HepG2 (cell line): ENCODE results near the gene KRTAP12-4. TPM values are rescaled to one million over a fixed set of nuclear protein-coding genes. Genes with fewer than 3 reads are reported as not detected.

Experiments
- ATAC-seq: fragments of 200-7000 bp; cut with Tn5 transposase; 3 replicates; pipeline ENCODE4 v1.9.1; 2020; ENCODE audit warnings: mild to moderate bottlenecking, moderate library complexity
- BruUV-seq: library from RNA; stranded (reverse); fragments of 400-500 nt; replicated peaks from 2 replicates; lab custom pipeline; 2021; lab: Mats Ljungman, UMichigan
- CTCF ChIA-PET: fragments of 300-600 bp; formaldehyde crosslinking; extraction: SDS; loops from one replicate; lab custom pipeline; 2021; ENCODE audit warnings: low total read pairs, inconsistent platforms, low intra/inter-chr PET ratio; lab: Yijun Ruan, JAX
- POLR2A ChIA-PET: fragments of 350-600 bp; sonication (Branson Sonifier 250); formaldehyde crosslinking; loops from one replicate; lab custom pipeline; 2020; ENCODE audit warnings: antibody characterized with exemption, inconsistent platforms; lab: Yijun Ruan, JAX
- DNase-seq: peaks from one replicate; pipeline ENCODE4 v3.0.0-alpha.2; 2015; ENCODE audit warnings: low spot score
- FAIRE-seq: peaks from 3 replicates; lab custom pipeline; 2011; peaks lifted over from hg19 to GRCh38; lab: Jason Lieb, UNC
- H2AFZ ChIP-seq: one replicate; pipeline ENCODE4 v1.6.1; 2011; ENCODE audit warnings: low read length, inconsistent platforms
- H3K27ac ChIP-seq: fragments of 300-600 bp; 3 replicates; pipeline ENCODE4 v1.8.0; 2011; ENCODE audit warnings: mixed run types, mild to moderate bottlenecking, mixed read lengths, low read length, inconsistent platforms; ENCODE audit not compliant: insufficient read depth; ENCODE audit errors: extremely low read length
- H3K27me3 ChIP-seq, 2 experiments: fragments of 200-600 bp in 1 of 2; 2 replicates in 1 of 2; 3 replicates in 1 of 2; pipeline versions ENCODE4 v1.6.0 to v1.8.0; 2011; ENCODE audit warnings: low read length in 2 of 2, mild to moderate bottlenecking in 2 of 2, moderate library complexity in 2 of 2, inconsistent platforms in 1 of 2; ENCODE audit not compliant: insufficient read depth in 2 of 2, control insufficient read depth in 1 of 2
- H3K36me3 ChIP-seq, 2 experiments: fragments of 200-600 bp in 1 of 2; replicated peaks in 1 of 2; 2 replicates in 1 of 2; 3 replicates in 1 of 2; pipeline versions ENCODE4 v1.5.1 to v1.8.0; 2011; ENCODE audit warnings: low read length in 2 of 2, inconsistent platforms in 1 of 2; ENCODE audit not compliant: insufficient read depth in 2 of 2, control insufficient read depth in 1 of 2
- H3K4me1 ChIP-seq: 2 replicates; pipeline ENCODE4 v1.5.1; 2012; ENCODE audit warnings: low read length, inconsistent platforms; ENCODE audit not compliant: insufficient read depth
- H3K4me2 ChIP-seq: 2 replicates; pipeline ENCODE4 v1.6.0; 2011; ENCODE audit warnings: low read depth, low read length, inconsistent platforms
- H3K4me3 ChIP-seq, 3 experiments: fragments of 200-600 bp in 1 of 3; sonication (generic), shearing (Covaris generic) in 1 of 3; replicated peaks in 1 of 3; 2 replicates each; pipeline ENCODE4 v1.5.1; 2011 to 2016; ENCODE audit warnings: low read length in 3 of 3, inconsistent platforms in 2 of 3, low read depth in 2 of 3, mild to moderate bottlenecking in 2 of 3, control low read depth in 1 of 3, mixed read lengths in 1 of 3; ENCODE audit not compliant: insufficient read depth in 1 of 3
- H3K79me2 ChIP-seq: one replicate; pipeline ENCODE4 v1.6.1; 2011; ENCODE audit warnings: low read length, inconsistent platforms; ENCODE audit not compliant: insufficient read depth
- H3K9ac ChIP-seq: 2 replicates; pipeline ENCODE4 v1.6.0; 2011; ENCODE audit warnings: mild to moderate bottlenecking, low read depth, low read length, inconsistent platforms; ENCODE audit not compliant: insufficient read depth
- H3K9me3 ChIP-seq: 2 replicates; pipeline ENCODE4 v1.5.1; 2012; ENCODE audit warnings: mild to moderate bottlenecking, low read length
- H4K20me1 ChIP-seq: 2 replicates; pipeline ENCODE4 v1.6.0; 2011; ENCODE audit warnings: inconsistent platforms, mild to moderate bottlenecking, low read length, moderate library complexity; ENCODE audit not compliant: insufficient read depth
- ATF3 ChIP-seq: sonication (generic); formaldehyde crosslinking; IDR thresholded peaks from 2 replicates; pipeline ENCODE4 v1.4.0; 2020; ENCODE audit warnings: missing genetic modification reagents
- CBX1 ChIP-seq: IDR thresholded peaks from one replicate; pipeline ENCODE4 v1.6.1; 2016; ENCODE audit warnings: antibody characterized with exemption, low read depth
- KLF11 ChIP-seq: IDR thresholded peaks from 2 replicates; pipeline ENCODE4 v1.6.1; 2016; ENCODE audit warnings: missing compliant biosample characterization
- NBN ChIP-seq: fragments of 450-650 bp; conservative IDR thresholded peaks from 2 replicates; pipeline ENCODE4 v1.6.1; 2017
- SIX1 ChIP-seq: sonication (generic); formaldehyde crosslinking; IDR thresholded peaks from 2 replicates; pipeline ENCODE4 v1.4.0; 2020; ENCODE audit warnings: missing genetic modification reagents, borderline replicate concordance
- UBTF ChIP-seq: sonication (generic); formaldehyde crosslinking; IDR thresholded peaks from 2 replicates; pipeline ENCODE4 v1.4.0; 2020; ENCODE audit warnings: mild to moderate bottlenecking, missing genetic modification reagents
- ZNF3 ChIP-seq: IDR thresholded peaks from 2 replicates; pipeline ENCODE4 v1.7.0; 2017; ENCODE audit warnings: inconsistent platforms
- ZNF501 ChIP-seq: sonication (generic); formaldehyde crosslinking; IDR thresholded peaks from 2 replicates; pipeline ENCODE4 v1.5.1; 2020; ENCODE audit warnings: mild to moderate bottlenecking, moderate library complexity, missing genetic modification reagents
- WGBS: methylation state at CpG from one replicate; pipeline ENCODE4 v1.1.6; 2017; ENCODE audit warnings: low lambda C conversion rate; 5-methylcytosine and 5-hydroxymethylcytosine counted together
- in situ Hi-C: cut with HindIII; loops from 2 replicates; pipeline ENCODE4 v1.10.0; 2017; ENCODE audit warnings: low pct_unique_long_range_greater_than_20kb; ENCODE audit not compliant: extremely low pct_ligation_motif_present
- intact Hi-C: fragments of 100-400 bp; cut with micrococcal nuclease; formaldehyde crosslinking; loops from one replicate; pipeline ENCODE4 v1.10.0; 2022; ENCODE audit not compliant: unreplicated experiment
- polyA plus RNA-seq, 8 experiments: library from polyadenylated mRNA; depleted of rRNA in 3 of 8; stranded (reverse) in 7 of 8; unstranded in 1 of 8; fragments of >200 nt; fragmentation: Illumina TruSeq in 4 of 8; extraction: Trizol in 4 of 8; gene quantifications; 2 replicates each; pipeline versions ENCODE4 v1.2.1 to v1.2.3, GENCODE V29; 2011 to 2016; ENCODE audit warnings: low read depth in 4 of 8, missing spikeins in 1 of 8, mixed read lengths in 1 of 8; ENCODE audit not compliant: insufficient read depth in 1 of 8
- total RNA-seq, 5 experiments: library from RNA; depleted of rRNA; stranded (reverse); fragments of >200 nt; fragmentation: Illumina TruSeq; extraction: Trizol; gene quantifications; 2 replicates each; pipeline ENCODE4 v1.2.3, GENCODE V29; 2016; ENCODE audit warnings: low read depth in 1 of 5
- TF ChIP-seq, protein P1 (sequence below), 2 experiments: sonication (generic) in 1 of 2; formaldehyde crosslinking in 1 of 2; IDR thresholded peaks; 2 replicates each; pipeline versions ENCODE4 v1.4.0 to v1.6.1; 2016 to 2020; ENCODE audit warnings: borderline replicate concordance in 1 of 2, low read depth in 1 of 2, mild to moderate bottlenecking in 1 of 2, missing genetic modification reagents in 1 of 2
- TF ChIP-seq, protein P2 (sequence below): sonication (generic); formaldehyde crosslinking; IDR thresholded peaks from 2 replicates; pipeline ENCODE4 v1.9.0; 2022; ENCODE audit warnings: missing genetic modification reagents, mild to moderate bottlenecking, borderline replicate concordance

The KRTAP12-4 gene
- total and polyA plus RNA-seq, 2 of the 13 experiments (the other 11 are each of a cell fraction or from before 2014, with no cell fraction given), result not detected

- no peak for TF ChIP-seq NBN
Observed at GRCh38 chr21:44609193-44609592, 45.3 kb downstream of the KRTAP12-4 start (continued).

- no peak for TF ChIP-seq ZNF3 (CRISPR knock-in tag)
- TF ChIP-seq, protein P1, sequence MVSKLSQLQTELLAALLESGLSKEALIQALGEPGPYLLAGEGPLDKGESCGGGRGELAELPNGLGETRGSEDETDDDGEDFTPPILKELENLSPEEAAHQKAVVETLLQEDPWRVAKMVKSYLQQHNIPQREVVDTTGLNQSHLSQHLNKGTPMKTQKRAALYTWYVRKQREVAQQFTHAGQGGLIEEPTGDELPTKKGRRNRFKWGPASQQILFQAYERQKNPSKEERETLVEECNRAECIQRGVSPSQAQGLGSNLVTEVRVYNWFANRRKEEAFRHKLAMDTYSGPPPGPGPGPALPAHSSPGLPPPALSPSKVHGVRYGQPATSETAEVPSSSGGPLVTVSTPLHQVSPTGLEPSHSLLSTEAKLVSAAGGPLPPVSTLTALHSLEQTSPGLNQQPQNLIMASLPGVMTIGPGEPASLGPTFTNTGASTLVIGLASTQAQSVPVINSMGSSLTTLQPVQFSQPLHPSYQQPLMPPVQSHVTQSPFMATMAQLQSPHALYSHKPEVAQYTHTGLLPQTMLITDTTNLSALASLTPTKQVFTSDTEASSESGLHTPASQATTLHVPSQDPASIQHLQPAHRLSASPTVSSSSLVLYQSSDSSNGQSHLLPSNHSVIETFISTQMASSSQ (IDR thresholded peaks at IDR 0.05; ENCODE audit: low read depth), result no peak
- TF ChIP-seq, protein P1 (CRISPR knock-in tag; IDR thresholded peaks at IDR 0.05; ENCODE audit: borderline replicate concordance), result no peak
- no peak for TF ChIP-seq CBX1
- no peak for TF ChIP-seq ZNF501 (CRISPR knock-in tag)
- TF ChIP-seq KLF11 (CRISPR knock-in tag), result no peak
- no peak for TF ChIP-seq UBTF (CRISPR knock-in tag)
- no peak for TF ChIP-seq ATF3 (CRISPR knock-in tag)
- TF ChIP-seq SIX1 (CRISPR knock-in tag), result no peak
- TF ChIP-seq, protein P2, sequence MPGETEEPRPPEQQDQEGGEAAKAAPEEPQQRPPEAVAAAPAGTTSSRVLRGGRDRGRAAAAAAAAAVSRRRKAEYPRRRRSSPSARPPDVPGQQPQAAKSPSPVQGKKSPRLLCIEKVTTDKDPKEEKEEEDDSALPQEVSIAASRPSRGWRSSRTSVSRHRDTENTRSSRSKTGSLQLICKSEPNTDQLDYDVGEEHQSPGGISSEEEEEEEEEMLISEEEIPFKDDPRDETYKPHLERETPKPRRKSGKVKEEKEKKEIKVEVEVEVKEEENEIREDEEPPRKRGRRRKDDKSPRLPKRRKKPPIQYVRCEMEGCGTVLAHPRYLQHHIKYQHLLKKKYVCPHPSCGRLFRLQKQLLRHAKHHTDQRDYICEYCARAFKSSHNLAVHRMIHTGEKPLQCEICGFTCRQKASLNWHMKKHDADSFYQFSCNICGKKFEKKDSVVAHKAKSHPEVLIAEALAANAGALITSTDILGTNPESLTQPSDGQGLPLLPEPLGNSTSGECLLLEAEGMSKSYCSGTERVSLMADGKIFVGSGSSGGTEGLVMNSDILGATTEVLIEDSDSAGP (CRISPR knock-in tag), result no peak
- POLR2A ChIA-PET, result no interaction called here
- WGBS, result 38% methylated on average over 4 of the region's 4 CpGs
- no peak overlapping the region for H2AFZ ChIP-seq
- no peak overlapping the region for H3K4me3 ChIP-seq
- H3K36me3 ChIP-seq, result no peaks in the 10 kb centered on the region
- no peak overlapping the region for H3K4me2 ChIP-seq
- H3K9me3 ChIP-seq, result peaks cover 22% of the 10 kb centered on the region; the same call in 1 of the 2 replicates
- no TSS peak for BruUV-seq
- H3K4me1 ChIP-seq, result no peaks in the 10 kb centered on the region
- CTCF ChIA-PET, result no interaction called here
- FAIRE-seq (no peak), DNase-seq (no peak), ATAC-seq (no peak)
- H3K27ac ChIP-seq, result no peak overlapping the region
- no peaks in the 10 kb centered on the region for H4K20me1 ChIP-seq
- intact Hi-C loops, result no loop called here
- 0 out of 5 replicates have a peak, but pooled peaks cover 0 to 1% of the 10 kb centered on the region in 2 experiments for H3K27me3 ChIP-seq
- no peaks in the 10 kb centered on the region for H3K79me2 ChIP-seq
- in situ Hi-C loops, result no loop called here
- no peak overlapping the region for H3K9ac ChIP-seq
Observed at GRCh38 chr21:44606495-44606894, 48.0 kb downstream of the KRTAP12-4 start.
